NB4 (cell line): ENCODE results near the gene FSD1.

Experiments
- DNase-seq: peaks from one replicate; pipeline ENCODE4 v3.0.0; 2010; ENCODE audit warnings: low read depth
- H3K4me3 ChIP-seq: one replicate; pipeline ENCODE4 v1.5.1; 2011; ENCODE audit warnings: mild to moderate bottlenecking, low read depth, low read length, moderate library complexity
- MYC ChIP-seq: IDR thresholded peaks from 2 replicates; pipeline ENCODE4 v1.6.1; 2011; ENCODE audit warnings: low read depth, low read length
- POLR2A ChIP-seq: IDR thresholded peaks from 2 replicates; pipeline ENCODE4 v1.6.1; 2011; ENCODE audit warnings: mild to moderate bottlenecking; ENCODE audit not compliant: insufficient read length; ENCODE audit errors: extremely low read depth
- TF ChIP-seq, protein P1 (sequence below): IDR thresholded peaks from one replicate; pipeline ENCODE4 v1.5.1; 2012; ENCODE audit warnings: low read depth, low read length
- TF ChIP-seq, protein P2 (sequence below): IDR thresholded peaks from 2 replicates; pipeline ENCODE4 v1.6.1; 2011; ENCODE audit warnings: low read depth, low read length

Gene FSD1

DNA sequence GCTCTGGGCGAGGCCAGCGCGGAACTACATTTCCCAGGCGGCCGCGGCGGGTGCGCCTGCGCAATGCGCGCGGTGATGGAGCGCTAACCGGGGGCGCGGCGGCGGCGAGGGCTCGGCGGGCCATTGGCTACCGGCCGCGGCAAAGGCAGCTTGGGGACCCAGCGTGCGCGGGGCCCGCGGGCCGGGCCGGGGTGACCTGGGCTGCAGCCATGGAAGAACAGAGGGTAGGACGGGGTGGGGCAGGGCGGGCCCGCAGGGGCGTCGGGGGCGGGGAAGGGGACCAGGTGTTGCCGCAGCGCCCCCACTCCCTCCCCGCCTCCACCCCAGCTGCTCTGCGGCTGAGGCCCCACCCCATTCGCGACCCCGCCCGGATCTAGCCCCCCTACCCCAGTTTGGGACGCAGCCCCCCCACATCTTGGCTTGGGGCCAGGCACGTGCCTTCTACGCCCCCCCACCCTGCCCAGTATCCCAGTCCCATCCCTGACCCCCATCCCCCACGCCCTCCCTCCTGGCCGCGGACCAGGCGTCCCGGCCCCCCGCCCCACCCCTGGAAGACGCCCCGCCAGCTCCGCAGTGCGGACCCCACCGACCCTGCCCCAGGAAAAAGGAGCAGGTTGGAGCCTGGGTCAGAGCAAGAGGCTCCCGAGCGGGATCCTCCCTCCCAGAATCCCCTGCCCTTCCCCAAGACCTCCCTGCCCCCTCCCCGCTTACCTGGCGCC, at the start of gene FSD1:
Gene FSD1, plus strand, starts transcription at position 61 of the 719 bp plus-strand sequence. Its CDS starts 149 bp downstream, at position 210.
- no peak within 1 kb of the TSS for H3K4me3 ChIP-seq
- peak; percentile 21 for DNase-seq

DNA sequence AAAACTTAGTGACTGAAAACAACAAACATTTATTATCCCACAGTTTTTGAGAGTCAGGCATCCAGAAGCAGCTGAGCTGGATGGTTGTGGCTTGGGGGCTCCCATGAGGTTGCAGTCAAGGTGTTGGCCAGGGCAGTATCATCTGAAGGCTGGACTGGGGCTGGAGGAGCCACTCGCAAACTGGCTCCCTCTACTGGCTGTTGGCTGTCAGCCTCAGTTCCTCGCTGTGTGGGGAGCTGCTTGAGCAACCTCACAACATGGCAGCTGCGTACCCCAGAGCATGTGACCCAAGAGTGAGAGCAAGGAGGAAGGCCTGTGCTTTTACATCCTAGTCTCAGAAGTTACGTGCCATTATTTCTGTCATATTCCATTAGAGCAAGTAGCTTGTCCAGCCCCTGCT, 47.8 kb upstream of the FSD1 start:
- peak; percentile 33 for DNase-seq
- TF ChIP-seq, protein P1, sequence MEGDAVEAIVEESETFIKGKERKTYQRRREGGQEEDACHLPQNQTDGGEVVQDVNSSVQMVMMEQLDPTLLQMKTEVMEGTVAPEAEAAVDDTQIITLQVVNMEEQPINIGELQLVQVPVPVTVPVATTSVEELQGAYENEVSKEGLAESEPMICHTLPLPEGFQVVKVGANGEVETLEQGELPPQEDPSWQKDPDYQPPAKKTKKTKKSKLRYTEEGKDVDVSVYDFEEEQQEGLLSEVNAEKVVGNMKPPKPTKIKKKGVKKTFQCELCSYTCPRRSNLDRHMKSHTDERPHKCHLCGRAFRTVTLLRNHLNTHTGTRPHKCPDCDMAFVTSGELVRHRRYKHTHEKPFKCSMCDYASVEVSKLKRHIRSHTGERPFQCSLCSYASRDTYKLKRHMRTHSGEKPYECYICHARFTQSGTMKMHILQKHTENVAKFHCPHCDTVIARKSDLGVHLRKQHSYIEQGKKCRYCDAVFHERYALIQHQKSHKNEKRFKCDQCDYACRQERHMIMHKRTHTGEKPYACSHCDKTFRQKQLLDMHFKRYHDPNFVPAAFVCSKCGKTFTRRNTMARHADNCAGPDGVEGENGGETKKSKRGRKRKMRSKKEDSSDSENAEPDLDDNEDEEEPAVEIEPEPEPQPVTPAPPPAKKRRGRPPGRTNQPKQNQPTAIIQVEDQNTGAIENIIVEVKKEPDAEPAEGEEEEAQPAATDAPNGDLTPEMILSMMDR = peak; percentile 33
- TF ChIP-seq POLR2A = no peak
- H3K4me3 ChIP-seq = no peak overlapping the region

More for the DNA sequence above, at the start of gene FSD1:
- TF ChIP-seq, protein P2, sequence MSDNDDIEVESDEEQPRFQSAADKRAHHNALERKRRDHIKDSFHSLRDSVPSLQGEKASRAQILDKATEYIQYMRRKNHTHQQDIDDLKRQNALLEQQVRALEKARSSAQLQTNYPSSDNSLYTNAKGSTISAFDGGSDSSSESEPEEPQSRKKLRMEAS = no peak
- TF ChIP-seq MYC = no peak
- no peak for TF ChIP-seq POLR2A
- TF ChIP-seq, protein P1 = no peak

DNA sequence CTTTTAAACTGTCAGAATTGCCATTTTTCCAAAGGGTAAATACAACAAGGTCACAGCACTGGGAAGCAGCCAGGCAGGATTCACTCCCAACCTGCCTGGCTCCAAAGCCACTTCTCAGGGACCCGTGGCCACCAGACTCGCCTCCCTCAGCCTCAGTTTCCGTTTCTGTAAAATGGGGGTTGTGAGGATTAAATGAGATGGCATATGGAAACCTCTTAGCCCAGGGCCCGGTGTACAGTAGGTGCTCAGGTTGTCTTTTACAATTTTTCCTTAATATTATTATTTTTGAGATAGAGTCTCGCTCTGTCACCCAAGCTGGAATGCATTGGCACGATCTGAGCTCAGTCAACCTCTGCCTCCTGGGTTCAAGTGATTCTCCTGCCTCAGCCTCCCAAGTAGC, 47.4 kb upstream of the FSD1 start:
- DNase-seq = no peak
- TF ChIP-seq MYC (no peak), POLR2A (no peak)
- TF ChIP-seq, protein P2 = no peak
- TF ChIP-seq, protein P1 = no peak

DNA sequence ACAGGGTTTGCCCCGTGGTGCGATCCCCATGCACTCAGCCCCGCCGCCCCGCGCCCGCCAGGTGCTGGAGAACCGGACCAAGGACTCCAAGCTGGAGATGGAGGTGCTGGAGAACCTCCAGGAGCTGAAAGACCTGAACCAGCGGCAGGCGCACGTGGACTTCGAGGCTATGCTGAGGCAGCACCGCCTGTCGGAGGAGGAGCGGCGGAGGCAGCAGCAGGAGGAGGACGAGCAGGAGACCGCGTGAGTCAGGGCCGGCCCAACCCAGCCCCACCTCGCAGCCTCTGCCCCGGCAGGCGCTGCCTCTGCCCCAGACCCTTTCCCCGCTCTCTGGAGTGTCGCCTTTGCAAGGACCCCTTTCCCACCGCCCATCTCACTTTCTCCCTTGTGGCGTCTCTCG, 46.2 kb upstream of the FSD1 start:
- DNase-seq = no peak
- H3K4me3 ChIP-seq = no peak overlapping the region
- TF ChIP-seq POLR2A (no peak), MYC (no peak)
- TF ChIP-seq, protein P1 = no peak
- TF ChIP-seq, protein P2 = no peak

More for the DNA sequence above, 47.4 kb upstream of the FSD1 start:
- H3K4me3 ChIP-seq = no peak overlapping the region

DNA sequence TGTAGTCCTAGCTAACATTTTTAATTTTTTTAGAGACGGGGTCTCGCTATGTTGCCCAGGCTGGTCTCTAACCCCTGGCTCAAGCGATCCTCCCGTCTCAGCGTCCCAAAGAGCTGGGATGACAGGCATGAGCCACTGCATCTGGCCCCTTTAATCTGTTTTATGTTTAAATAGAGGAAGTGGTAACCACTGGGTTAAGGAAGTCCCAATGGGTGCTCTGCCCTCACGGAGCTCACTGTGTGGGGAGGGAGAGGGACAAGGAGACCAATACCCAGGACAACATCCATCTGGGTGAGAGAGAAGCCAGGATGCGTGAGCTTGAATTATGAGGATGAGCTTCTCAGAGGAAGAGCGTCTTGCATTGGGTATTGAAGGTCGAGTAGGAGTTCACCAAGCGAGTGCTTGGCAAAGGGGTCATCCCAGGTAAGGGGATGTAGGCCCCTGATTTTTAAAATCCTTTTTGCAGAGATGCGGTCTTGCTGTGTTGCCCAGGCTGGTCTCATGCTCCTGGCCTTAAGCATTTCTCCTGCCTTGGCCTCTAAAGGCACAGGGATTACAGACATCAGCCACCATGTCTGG, 43.7 kb upstream of the FSD1 start:
- DNase-seq = peak; percentile 45
- H3K4me3 ChIP-seq = no peak overlapping the region
- TF ChIP-seq, protein P2 = no peak
- TF ChIP-seq MYC = no peak
- TF ChIP-seq POLR2A = no peak
- TF ChIP-seq, protein P1 = no peak
